RKO (cell line): ENCODE measurements around the gene AATF.
"Not testable (repeated sequence)": the region's sequence is repeated elsewhere in the genome, so short reads cannot be mapped to it uniquely, and the experiment has no call there.

Experiments used
- DNase-seq: peaks from one replicate; pipeline ENCODE4 v3.0.0-alpha.2; 2016; ENCODE audit warnings: low spot score

AATF gene

DNA sequence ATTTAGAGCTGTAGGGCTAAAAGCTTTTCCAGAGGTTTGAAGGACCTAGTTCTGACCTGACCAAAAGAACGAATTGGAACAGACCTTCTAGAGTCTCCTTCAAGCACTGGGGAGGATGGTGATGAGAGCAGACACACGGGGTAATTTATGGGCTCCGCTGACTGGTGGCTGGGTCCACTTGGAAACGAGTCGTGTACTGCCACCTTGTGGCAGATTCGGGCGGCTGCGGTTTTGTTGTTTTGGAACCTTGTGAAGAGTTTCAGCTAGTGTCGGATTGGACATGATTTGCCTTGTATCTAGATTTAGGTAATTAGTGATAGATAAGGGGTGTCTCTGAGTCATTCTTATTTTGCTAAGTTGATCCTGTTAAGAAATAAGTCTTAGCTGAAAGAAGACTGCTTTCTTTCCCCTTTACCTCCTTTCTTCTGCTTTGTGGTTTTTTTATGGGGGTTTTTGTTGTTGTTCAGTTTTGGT, 98.9 kb downstream of the AATF start:
- DNase-seq, result peak; percentile 77

DNA sequence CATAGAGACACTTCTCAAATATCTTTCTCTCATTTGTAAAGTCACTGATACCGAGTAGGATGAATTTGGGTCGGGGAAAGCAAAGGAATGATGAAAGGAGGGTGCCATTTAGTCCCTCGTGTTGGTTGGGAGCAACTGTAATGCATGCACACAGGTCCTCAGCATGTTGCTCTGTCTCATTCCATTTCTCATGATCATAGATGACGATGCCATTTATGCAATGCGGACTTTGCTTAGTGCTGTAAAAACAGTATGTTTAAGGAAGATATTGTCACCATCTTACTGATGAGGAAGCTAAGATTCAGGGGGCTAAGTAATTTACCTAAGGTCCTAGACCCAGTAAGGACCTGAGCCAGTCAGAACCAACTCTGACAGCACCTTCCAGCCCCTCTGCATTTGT, 100.1 kb downstream of the AATF start:
- no peak for DNase-seq

DNA sequence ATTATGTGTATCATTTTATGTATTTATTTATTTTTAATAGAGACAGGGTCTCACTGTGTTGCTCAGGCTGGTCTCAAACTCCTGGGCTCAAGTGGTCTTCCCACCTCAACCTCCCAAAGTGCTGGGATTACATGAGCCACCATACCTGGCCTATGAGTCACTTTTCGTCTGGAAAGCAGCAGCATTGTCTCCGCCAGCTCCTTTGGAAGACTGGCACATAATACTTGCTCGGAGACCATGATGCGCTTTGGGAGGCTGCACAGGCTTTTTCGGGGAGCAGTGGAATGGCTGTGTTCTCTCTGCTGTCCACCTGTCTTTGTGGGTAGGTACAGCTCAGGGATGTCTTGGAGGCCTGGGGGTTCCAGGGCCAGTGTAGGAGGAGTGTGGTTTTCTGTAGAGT, 102.2 kb downstream of the AATF start:
- DNase-seq, result no peak

DNA sequence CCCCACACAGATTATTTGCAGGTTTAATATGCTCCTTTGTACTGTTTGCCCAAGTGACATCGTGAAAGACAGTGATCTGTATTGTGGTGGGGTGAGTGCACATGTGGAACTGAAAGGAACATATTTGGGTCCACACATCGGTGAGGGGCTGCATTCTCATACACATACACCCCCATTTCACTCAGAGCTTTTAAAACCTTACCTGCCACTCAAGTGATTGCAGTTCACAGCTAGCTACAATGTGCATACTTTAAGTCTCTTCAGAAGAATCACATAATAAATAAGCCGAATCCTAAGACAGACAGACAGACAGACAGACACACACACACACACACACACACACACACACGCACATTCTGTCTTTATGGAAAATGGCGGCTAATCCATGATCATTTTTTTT, 102.6 kb downstream of the AATF start:
- DNase-seq, result no peak

DNA sequence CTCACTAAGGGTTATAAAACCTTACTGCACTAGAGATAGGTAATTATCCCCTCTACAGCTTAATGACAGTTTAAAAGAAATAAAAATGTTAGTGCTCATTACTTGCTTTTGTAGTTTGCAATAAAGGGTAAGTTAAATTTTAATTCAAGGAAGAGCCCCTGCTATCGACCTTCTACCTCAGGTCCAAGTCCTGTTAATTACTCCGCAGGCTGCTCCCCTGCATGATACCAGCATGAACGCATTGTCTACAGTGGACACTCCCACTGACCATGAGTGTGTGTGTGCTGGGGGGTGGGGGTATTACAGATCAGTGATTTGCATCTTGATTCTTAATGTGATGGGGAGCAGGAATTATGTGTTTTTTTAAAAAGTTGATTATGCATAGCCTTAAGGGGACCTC, 103.1 kb downstream of the AATF start:
- DNase-seq, result no peak

DNA sequence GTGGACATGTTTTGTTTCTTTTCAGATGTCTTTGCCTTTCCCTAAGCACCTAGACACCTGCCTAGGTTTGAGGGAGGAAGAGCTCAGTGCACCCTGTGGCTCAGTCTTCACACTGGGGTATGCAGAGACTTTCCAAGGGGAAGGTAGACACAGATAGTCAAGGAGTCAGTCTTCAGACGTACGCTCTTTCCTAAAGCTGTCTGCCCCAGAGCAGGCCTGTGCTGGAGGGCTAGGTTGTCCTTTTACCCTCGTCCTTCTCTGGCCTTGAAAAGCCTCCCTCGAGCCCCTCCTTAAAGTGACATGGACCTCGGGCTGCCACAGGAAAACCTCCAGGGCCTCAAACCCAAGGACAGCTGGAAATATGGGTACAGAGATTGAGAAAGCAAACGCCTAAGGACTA, 103.7 kb downstream of the AATF start:
- DNase-seq, result no peak

DNA sequence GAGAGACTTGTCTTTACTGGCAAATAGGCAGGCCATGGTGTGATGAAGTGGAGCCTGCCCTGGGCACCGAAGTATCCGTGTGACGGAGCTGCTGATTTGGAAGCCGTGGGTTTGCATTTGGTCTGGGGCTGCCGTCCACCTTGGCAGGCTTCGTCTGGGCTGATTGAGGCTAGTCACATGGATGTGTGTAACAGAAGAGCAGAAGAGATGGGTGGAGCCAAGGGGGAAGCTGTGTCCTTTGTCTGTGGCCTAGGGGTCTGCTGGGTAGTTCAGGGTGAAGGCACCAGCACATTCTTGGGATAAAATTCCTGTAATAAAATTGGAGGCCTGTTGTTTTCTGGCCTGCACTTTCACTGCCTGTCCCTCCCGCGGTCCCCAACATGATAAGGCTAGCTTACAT, 106.1 kb downstream of the AATF start:
- DNase-seq, result no peak

DNA sequence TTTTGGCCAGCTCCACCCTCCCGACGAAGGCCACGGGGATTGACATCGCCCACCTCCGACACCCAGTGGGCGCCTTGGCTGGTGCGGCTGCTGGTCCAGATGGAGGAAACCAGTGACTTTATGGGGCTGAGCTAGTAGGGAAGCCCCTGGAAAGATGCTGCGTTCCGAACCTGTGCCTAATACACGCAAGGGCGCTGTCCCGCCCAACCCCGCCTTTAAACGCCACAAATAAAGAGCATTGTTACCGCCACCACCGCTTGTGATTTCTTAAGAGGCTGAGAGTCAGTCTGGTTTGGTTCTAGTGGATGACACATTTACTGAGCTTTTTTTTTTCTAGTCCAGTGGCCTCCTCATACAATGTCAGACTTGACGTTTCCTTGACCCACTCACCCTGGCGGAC, 107.9 kb downstream of the AATF start:
- DNase-seq, result no peak

DNA sequence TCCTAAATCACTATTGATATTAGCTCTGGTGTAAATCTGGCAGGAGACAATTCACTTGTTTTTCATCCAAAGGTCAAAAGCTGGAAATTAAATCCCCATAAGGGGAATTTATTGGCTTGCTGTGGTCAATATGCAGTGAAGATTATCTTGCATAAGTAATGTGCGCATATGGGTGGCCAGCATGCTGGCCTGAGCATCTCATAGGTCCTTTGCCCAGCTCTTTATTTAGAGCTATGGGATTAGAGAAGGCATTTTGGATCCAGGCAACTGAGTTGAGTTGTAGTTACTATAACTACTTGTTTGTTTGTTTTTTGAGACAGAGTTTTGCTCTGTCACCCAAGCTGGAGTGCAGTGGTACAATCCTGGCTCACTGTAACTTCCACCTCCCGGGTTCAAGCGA, 110.7 kb downstream of the AATF start:
- no peak for DNase-seq

DNA sequence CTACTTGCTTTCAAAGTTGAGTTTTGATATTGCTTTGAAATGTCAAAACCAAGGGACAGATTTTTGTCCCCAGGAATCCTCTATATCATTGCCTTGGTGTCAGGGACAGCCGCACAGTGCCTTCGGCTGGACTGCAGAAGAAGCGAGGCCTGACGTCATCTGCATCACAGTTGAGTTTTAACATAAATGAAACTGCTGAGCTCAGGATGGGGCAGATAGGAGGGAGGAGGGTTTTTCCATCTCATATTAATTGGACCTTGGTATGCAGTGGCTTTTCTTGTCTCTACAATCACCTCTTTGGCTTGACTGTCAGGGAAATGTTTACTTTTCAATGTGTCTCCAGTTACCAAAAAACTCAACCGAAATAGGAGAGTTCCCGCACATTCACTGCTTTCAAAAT, 111.3 kb downstream of the AATF start:
- no peak for DNase-seq

DNA sequence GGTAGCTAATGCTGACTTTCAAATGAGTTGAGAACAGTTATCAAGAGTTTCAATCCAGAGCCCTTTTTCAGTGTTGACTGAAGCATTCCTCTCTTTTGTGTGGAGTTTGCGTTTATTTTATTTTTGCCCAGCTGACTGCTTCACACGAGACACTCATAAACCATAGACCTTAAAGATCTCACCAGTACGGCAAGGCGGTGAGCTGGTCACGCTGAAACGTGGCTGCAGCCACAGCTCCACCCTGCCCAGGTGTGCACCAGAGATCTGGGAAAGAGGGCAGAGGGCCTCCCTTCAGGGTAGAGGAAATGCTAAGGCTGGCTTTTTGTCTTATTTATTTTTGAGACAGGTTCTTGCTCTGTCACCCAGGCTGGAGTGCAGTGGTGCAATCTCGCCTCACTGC, 112.2 kb downstream of the AATF start:
- no peak for DNase-seq

DNA sequence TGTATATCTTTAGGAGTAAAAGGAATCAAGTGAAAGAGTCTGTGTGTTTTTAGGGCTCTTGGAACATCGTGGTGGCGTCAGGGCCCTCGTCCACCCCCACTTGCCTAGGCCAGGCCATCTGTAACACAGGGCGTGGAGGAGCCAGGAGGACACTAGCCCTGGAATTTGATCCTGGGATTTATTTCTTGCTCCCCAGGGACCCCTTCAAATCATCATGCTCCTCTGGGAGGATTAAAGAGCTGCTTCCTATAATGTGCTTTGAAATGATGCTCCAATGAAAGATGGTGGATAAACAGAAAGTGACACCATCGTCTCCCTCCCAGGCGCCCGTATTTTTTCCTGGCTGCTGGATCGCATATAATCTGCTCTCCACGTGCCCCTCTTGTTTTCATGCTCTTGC, 113.3 kb downstream of the AATF start:
- no peak for DNase-seq

DNA sequence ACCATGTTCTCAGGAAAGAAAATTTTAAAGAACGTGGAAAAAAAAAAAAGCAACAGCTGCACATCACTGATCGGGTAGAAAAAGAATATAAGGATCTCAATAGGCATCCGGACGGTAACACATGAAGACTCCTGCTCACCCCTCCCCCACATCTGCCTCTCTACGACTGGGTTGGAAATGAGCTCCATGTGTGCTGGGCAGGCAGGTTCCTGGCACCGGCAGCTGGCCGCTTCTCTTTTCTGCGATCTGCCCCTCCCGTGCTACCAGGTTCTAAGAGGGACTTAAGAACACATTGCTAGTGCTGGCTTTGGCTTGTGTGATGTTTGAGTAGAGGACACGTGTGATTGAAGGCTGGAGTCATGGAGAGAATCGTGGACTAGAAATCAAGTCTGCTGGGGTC, 115.5 kb downstream of the AATF start:
- DNase-seq, result no peak

DNA sequence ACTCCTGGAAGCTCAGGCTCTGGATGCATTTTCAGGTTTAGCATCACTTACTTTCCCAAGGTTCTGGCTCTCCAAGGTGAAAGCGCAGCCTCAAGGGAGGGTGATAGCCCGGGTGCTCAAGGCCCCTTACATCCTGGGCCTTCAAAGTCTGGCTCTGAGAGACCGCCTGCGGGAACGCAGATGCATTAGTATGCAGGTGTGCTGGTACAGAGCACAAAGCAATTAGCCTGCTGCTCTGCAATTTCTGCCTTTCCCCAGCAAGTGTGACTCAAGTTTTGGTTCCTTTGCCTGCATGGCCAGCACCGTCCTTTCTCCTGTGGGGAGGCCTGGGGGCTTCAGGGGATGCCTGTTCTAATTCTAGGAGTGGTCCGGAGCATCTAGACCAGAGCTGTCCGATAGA, 116.2 kb downstream of the AATF start:
- DNase-seq, result no peak

DNA sequence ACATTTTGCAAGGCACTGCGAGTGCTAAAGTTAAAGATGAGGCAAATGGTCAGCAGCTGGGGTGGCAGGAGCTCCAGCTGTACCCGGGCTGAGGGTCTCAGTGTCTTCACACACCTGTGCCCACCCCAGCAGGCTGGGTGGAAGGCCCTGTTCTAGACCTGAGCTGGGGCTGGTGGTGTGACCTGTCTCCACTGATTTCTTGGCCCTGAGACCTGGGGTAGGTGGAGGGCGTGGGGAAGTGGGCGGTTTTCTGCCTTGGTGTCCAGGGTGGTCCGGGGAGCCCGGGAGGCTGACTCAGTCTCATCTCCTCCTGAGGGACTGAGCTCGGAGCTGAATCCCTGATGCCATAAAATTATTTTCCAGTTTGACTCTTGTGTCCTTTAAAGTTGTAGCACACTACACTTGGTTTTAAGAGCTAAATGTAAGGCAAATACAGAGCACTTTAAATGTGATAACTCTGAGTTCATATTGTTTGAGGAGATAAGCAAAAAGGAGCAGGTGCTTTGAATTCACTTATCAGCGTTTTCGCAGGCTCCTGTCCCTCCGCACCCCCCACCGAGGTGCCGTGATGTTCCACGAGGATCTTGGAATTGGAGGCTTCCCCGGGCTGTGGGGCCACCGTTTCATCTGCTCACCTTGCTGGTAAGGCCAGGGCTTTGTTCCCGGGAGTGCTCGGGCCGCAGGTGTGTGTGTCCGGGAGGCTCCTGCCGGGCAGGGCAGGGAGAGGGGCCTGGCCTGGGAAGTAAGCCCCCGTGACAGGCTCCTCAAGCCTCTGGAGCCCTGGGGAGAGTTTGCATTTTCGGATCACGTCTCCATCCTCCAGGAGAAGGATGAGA, 117.0 kb downstream of the AATF start:
- no peak for DNase-seq

DNA sequence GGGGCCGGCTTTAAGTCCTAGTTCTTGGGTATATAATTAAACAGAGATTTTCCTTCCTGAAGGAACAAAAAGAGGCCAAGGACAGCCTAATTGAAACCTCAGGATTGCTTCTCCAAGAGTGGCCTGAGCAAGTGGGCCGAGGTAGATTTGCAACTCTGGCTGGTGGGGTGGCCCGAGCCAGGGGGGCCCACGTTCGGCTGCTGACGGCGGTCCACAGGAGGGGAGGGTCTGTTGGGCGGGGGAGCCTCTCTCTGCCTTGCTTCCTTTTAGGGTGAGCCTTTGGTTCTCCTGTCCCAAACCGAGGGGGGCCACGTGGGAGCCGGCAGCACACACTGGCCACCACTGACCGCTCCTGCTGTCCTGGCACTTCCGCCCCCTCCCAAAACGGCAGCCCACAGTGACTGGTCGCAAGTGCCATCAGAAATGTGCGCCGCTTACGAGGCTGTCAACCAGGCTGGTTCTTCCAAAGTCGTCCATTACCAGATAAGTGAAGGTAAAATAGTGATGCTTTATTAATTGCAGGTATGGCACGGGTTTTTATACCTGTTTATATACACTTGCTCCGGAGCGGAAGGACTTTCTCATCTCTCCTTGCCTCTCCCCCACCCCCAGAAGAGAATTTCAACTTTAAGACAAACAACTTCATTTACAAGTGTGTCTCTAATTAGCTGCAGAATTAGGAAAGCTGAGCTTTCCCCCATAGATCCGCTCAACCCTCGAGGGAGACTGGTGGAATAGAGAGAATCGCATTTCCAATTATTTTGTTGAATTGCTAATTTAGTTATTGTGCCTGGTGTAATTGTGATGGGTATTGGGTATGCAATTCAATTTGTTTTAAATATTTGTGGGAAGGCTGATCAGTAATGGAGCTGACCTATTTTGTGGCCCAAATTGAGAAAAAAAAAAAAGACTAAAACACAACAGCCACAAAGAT, 117.8 kb downstream of the AATF start:
- DNase-seq, result no peak

DNA sequence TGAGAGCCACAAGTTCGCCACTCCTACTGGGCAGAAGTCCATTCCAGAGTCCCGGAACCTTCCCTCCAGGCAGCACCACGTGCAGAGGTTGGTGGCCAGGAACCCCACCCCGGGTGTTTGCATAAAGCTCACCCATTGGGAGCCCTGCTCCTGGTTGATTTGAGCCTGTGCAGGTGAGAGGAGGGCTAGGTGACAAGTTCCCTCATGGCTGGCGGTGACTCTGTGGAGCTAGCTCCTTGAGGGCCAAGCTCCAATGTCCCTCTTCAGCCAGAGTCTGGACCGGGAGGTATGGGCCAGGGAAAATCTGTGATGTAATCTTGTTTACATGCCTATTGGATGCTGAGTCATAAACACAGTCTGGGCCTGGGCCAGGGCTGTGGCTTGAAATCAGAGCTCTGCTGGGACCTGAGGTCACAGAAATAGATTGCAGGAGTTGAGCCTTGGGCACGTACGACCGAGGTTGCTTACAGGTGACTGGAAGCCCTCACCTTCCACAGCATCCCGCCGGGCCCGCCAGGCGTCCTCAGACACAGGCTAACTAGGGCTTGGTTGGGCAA, 118.9 kb downstream of the AATF start:
- peak; percentile 77 for DNase-seq

DNA sequence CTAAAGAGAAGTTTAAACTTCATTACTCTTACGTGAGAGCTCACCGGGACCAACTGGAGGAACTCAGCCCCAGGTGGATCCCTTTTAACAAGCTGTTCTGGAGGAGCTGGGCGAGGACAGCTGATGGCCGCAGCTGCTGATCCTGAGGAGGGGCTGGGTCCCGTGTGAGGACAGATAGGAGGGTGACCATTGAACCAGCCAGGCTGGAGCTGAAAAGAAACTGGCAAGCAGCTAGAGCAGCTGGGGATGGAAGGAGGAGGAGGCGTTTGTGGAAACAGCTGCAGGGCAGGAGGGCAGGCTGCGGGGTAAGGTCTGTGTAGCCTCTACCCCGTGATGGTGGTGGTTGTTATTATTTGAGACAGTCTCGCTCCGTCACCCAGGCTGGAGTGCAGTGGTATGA, 119.5 kb downstream of the AATF start:
- DNase-seq, result no peak

DNA sequence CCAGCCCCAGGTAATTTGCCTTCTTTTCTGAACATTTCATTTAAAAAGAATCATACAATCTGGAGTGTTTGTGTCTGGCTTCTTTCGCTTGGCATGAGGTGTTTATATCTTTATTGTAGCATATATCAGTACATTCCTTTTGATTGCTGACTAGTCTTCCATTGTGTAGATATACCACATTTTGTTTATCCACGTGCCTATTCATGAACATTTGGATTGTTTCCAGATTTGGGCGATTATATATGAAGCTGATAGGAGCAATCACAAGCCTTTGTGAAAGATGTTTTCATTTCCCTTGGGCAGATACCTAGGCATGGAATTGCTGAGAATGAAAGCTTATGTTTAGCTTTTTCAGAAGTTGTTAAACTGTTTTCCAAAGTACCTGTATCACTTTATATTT, 120.3 kb downstream of the AATF start:
- DNase-seq, result no peak

DNA sequence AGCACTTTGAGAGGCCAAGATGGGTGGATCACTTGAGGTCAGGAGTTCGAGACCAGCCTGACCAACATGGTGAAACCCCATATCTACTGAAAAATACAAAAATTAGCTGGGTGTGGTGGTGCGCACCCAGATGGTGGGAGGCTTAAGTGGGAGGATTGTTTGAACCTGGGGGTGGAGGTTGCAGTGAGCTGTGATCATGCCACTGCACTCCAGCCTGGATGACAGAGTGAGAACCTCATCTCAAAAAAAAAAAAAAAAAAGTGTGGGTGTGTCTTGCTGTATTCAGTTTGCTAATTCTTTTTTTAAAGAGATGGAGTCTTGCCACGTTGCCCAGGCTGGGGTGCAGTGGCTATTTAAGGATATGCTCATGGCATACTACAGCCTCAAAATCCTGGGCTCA, 124.7 kb downstream of the AATF start:
- not testable (repeated sequence) for DNase-seq

DNA sequence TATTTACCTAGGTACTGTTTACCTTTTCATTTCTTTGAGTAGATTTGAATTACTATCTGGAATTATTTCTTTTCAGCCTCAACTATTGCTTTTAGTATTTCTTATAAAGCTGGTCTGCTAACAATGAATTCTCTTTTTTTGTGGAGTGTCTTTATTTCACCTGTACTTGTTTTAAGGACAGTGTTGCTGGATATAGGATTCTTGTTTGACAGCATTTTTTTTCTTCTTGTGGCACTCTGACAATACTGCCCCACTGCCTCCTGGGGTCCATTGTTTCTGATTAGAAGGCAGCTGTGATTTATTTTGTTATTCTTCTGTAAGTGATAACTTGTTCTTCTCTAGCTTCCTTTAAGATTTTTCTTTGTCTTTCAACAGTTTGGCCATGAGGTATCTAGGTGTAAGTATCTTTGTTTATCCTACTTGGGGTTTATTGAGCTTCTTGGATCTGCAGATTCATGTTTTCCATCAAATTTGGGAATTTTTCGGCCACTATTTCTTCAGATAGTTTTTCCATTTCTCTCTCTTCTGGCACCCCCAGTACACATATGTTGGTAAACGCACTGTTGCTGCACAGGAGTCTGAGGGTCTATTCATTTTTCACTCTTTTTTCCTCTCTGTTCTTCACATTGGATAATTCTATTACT, 130.4 kb downstream of the AATF start:
- DNase-seq, result no peak

DNA sequence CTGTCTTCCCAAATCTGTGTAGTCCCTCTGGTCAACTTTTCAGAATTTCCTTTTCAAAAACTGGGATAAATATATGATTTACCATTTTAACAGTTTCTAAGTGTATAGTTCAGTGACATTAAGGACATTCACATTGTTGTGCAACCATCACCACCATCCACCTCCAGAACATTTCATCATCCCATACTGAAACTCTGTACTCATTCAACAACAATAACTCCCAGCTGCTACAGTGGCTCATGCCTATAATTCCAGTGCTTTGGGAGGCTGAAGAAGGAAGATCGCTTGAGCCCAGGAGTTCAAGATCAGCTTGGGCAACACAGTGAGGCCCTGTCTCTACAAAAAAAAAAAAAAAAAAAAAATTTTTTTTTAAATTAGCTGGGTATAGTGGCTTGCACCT, 131.0 kb downstream of the AATF start:
- no peak for DNase-seq
